ENCODE results near the gene LEF1. TPM values are rescaled to one million over a fixed set of nuclear protein-coding genes. Genes with fewer than 3 reads are reported as not detected.

LEF1 gene
- total RNA-seq, 1 experiment from 2014 or later: 0.54 TPM

DNA sequence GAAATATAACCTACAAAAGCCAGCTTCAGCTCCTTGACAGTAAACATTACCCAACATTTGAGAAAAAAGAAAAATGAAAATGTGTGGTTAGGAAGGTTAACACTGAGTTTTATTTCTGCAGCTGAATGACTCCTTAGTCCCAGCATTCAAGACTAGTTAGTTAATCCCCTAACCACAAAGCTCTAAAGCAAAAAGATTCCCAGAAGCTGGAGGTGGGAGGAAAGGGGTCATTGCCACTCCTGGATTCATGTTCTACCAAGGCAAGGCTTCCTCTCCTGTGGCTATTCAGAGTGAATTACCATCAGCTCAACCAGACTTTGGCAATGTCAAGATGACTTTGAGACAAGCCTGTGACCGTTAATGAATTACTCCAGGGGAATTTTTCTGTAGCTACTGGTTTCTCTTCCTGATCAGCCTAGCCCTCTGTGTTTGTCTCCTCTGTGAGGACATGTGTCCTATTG, 115.5 kb downstream of the LEF1 start:
- H3K9me3 ChIP-seq (ENCODE audit: control insufficient read depth, insufficient read depth, low read depth, low read length): no peaks in the 10 kb centered on the region
- no peaks in the 10 kb centered on the region; the same call in 1 of the 2 replicates for H3K27me3 ChIP-seq (ENCODE audit: control insufficient read depth, insufficient read depth, low read length)
- intact Hi-C loops (cut with micrococcal nuclease; ENCODE audit: unreplicated experiment) (no loop called here), in situ Hi-C loops (cut with HindIII; ENCODE audit: low pct_unique_long_range_greater_than_20kb, low sequenced_read_pairs) (no loop called here)
- TF ChIP-seq TCF7L2 (IDR thresholded peaks at IDR 0.05; ENCODE audit: low read depth, low read length): no peak
- no peak for TF ChIP-seq REST (IDR thresholded peaks at IDR 0.05; ENCODE audit: insufficient read depth in 1 of 2, low read depth in 2 of 2, low read length in 1 of 2)
- no peak for TF ChIP-seq CTCF (IDR thresholded peaks at IDR 0.05)
- TF ChIP-seq POLR2AphosphoS5 (IDR thresholded peaks at IDR 0.05; ENCODE audit: low read depth, low read length): no peak
- TF ChIP-seq SIN3A (IDR thresholded peaks at IDR 0.05; ENCODE audit: borderline replicate concordance, insufficient read depth, low read depth, low read length): no peak
- no TSS peak for BruUV-seq (replicated peaks)
- H3K4me1 ChIP-seq (ENCODE audit: control insufficient read depth, insufficient read depth, low read length): no peaks in the 10 kb centered on the region; the same call in 1 of the 2 replicates
- ATAC-seq (no peak), DNase-seq (ENCODE audit: low read depth, low spot score) (no peak)
- no peaks in the 10 kb centered on the region for H3K36me3 ChIP-seq (ENCODE audit: control insufficient read depth, insufficient read depth, low read length)
- ChIA-PET CTCF (no interaction called here), POLR2A (no interaction called here)
- H3K27ac ChIP-seq (ENCODE audit: low read length): no peak overlapping the region
- H3K4me3 ChIP-seq (ENCODE audit: low read depth in 2 of 2, low read length in 2 of 2): no peak overlapping the region

DNA sequence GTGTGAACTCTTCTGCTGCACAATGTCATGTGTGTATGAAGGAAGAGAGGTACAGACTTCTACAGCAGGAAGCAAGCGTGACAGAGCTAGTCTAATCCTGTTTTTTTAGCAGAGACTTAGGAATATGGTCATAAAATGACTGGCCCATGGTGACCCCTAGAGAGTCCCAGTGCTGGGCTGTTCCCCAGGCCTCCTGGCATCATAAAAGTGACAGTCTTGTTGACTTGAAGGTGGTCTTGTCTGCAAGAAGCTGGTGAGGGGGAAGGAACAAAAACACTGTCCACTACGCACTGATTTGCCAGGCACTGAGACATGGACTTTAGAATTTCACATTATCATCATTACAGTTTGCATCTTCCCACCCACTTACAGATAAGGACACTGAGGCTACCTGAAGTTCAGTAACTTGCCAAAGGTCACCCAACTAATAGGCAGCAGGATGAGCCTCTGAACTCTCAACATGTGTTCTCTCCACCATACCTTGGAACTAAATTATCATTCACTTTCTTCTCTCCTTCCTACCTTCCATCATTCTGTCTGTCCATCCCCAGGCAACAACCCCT, 116.1 kb downstream of the LEF1 start:
- Histone ChIP-seq H3K9me3 (ENCODE audit: control insufficient read depth, insufficient read depth, low read depth, low read length) (no peaks in the 10 kb centered on the region), H3K36me3 (ENCODE audit: control insufficient read depth, insufficient read depth, low read length) (no peaks in the 10 kb centered on the region), H3K27ac (ENCODE audit: low read length) (no peak overlapping the region), H3K4me3 (ENCODE audit: low read depth in 2 of 2, low read length in 2 of 2) (no peak overlapping the region), H3K4me1 (ENCODE audit: control insufficient read depth, insufficient read depth, low read length) (no peaks in the 10 kb centered on the region; the same call in 1 of the 2 replicates), H3K27me3 (ENCODE audit: control insufficient read depth, insufficient read depth, low read length) (no peaks in the 10 kb centered on the region; the same call in 1 of the 2 replicates)
- BruUV-seq (replicated peaks): no TSS peak
- in situ Hi-C loops (cut with HindIII; ENCODE audit: low pct_unique_long_range_greater_than_20kb, low sequenced_read_pairs) (no loop called here), intact Hi-C loops (cut with micrococcal nuclease; ENCODE audit: unreplicated experiment) (no loop called here)
- ATAC-seq: no peak
- ChIA-PET POLR2A (no interaction called here), CTCF (no interaction called here)
- DNase-seq (ENCODE audit: low read depth, low spot score): no peak
- TF ChIP-seq TCF7L2 (IDR thresholded peaks at IDR 0.05; ENCODE audit: low read depth, low read length) (no peak), POLR2AphosphoS5 (IDR thresholded peaks at IDR 0.05; ENCODE audit: low read depth, low read length) (no peak), SIN3A (IDR thresholded peaks at IDR 0.05; ENCODE audit: borderline replicate concordance, insufficient read depth, low read depth, low read length) (no peak), REST (IDR thresholded peaks at IDR 0.05; ENCODE audit: insufficient read depth in 1 of 2, low read depth in 2 of 2, low read length in 1 of 2) (no peak), CTCF (IDR thresholded peaks at IDR 0.05) (no peak)
